HepG2 (cell line): Measurements from ENCODE around the gene RABGEF1. TPM values are rescaled to one million over a fixed set of nuclear protein-coding genes. Genes with fewer than 3 reads are reported as not detected.
"Not testable (repeated sequence)": the region's sequence is repeated elsewhere in the genome, so short reads cannot be mapped to it uniquely, and the experiment has no call there.

Experiments
- ATAC-seq: fragments of 200-7000 bp; cut with Tn5 transposase; 3 replicates; pipeline ENCODE4 v1.9.1; 2020; ENCODE audit warnings: mild to moderate bottlenecking, moderate library complexity
- BruUV-seq: library from RNA; stranded (reverse); fragments of 400-500 nt; replicated peaks from 2 replicates; lab custom pipeline; 2021; lab: Mats Ljungman, UMichigan
- CTCF ChIA-PET: fragments of 300-600 bp; formaldehyde crosslinking; extraction: SDS; loops from one replicate; lab custom pipeline; 2021; ENCODE audit warnings: low total read pairs, inconsistent platforms, low intra/inter-chr PET ratio; lab: Yijun Ruan, JAX
- POLR2A ChIA-PET: fragments of 350-600 bp; sonication (Branson Sonifier 250); formaldehyde crosslinking; loops from one replicate; lab custom pipeline; 2020; ENCODE audit warnings: antibody characterized with exemption, inconsistent platforms; lab: Yijun Ruan, JAX
- DNase-seq: peaks from one replicate; pipeline ENCODE4 v3.0.0-alpha.2; 2015; ENCODE audit warnings: low spot score
- FAIRE-seq: peaks from 3 replicates; lab custom pipeline; 2011; peaks lifted over from hg19 to GRCh38; lab: Jason Lieb, UNC
- H2AFZ ChIP-seq: one replicate; pipeline ENCODE4 v1.6.1; 2011; ENCODE audit warnings: low read length, inconsistent platforms
- H3K27ac ChIP-seq: fragments of 300-600 bp; 3 replicates; pipeline ENCODE4 v1.8.0; 2011; ENCODE audit warnings: mixed run types, mild to moderate bottlenecking, mixed read lengths, low read length, inconsistent platforms; ENCODE audit not compliant: insufficient read depth; ENCODE audit errors: extremely low read length
- H3K27me3 ChIP-seq, 2 experiments: fragments of 200-600 bp in 1 of 2; 2 replicates in 1 of 2; 3 replicates in 1 of 2; pipeline versions ENCODE4 v1.6.0 to v1.8.0; 2011; ENCODE audit warnings: low read length in 2 of 2, mild to moderate bottlenecking in 2 of 2, moderate library complexity in 2 of 2, inconsistent platforms in 1 of 2; ENCODE audit not compliant: insufficient read depth in 2 of 2, control insufficient read depth in 1 of 2
- H3K36me3 ChIP-seq, 2 experiments: fragments of 200-600 bp in 1 of 2; replicated peaks in 1 of 2; 2 replicates in 1 of 2; 3 replicates in 1 of 2; pipeline versions ENCODE4 v1.5.1 to v1.8.0; 2011; ENCODE audit warnings: low read length in 2 of 2, inconsistent platforms in 1 of 2; ENCODE audit not compliant: insufficient read depth in 2 of 2, control insufficient read depth in 1 of 2
- H3K4me1 ChIP-seq: 2 replicates; pipeline ENCODE4 v1.5.1; 2012; ENCODE audit warnings: low read length, inconsistent platforms; ENCODE audit not compliant: insufficient read depth
- H3K4me2 ChIP-seq: 2 replicates; pipeline ENCODE4 v1.6.0; 2011; ENCODE audit warnings: low read depth, low read length, inconsistent platforms
- H3K4me3 ChIP-seq, 3 experiments: fragments of 200-600 bp in 1 of 3; sonication (generic), shearing (Covaris generic) in 1 of 3; replicated peaks in 1 of 3; 2 replicates each; pipeline ENCODE4 v1.5.1; 2011 to 2016; ENCODE audit warnings: low read length in 3 of 3, inconsistent platforms in 2 of 3, low read depth in 2 of 3, mild to moderate bottlenecking in 2 of 3, control low read depth in 1 of 3, mixed read lengths in 1 of 3; ENCODE audit not compliant: insufficient read depth in 1 of 3
- H3K79me2 ChIP-seq: one replicate; pipeline ENCODE4 v1.6.1; 2011; ENCODE audit warnings: low read length, inconsistent platforms; ENCODE audit not compliant: insufficient read depth
- H3K9ac ChIP-seq: 2 replicates; pipeline ENCODE4 v1.6.0; 2011; ENCODE audit warnings: mild to moderate bottlenecking, low read depth, low read length, inconsistent platforms; ENCODE audit not compliant: insufficient read depth
- H3K9me3 ChIP-seq: 2 replicates; pipeline ENCODE4 v1.5.1; 2012; ENCODE audit warnings: mild to moderate bottlenecking, low read length
- H4K20me1 ChIP-seq: 2 replicates; pipeline ENCODE4 v1.6.0; 2011; ENCODE audit warnings: inconsistent platforms, mild to moderate bottlenecking, low read length, moderate library complexity; ENCODE audit not compliant: insufficient read depth
- CEBPG ChIP-seq: IDR thresholded peaks from 2 replicates; pipeline ENCODE4 v1.6.1; 2016
- DR1 ChIP-seq: sonication (generic); formaldehyde crosslinking; IDR thresholded peaks from 2 replicates; pipeline ENCODE4 v1.8.0; 2021; ENCODE audit warnings: mild to moderate bottlenecking, missing genetic modification reagents, inconsistent platforms
- WGBS: methylation state at CpG from one replicate; pipeline ENCODE4 v1.1.6; 2017; ENCODE audit warnings: low lambda C conversion rate; 5-methylcytosine and 5-hydroxymethylcytosine counted together
- in situ Hi-C: cut with HindIII; loops from 2 replicates; pipeline ENCODE4 v1.10.0; 2017; ENCODE audit warnings: low pct_unique_long_range_greater_than_20kb; ENCODE audit not compliant: extremely low pct_ligation_motif_present
- intact Hi-C: fragments of 100-400 bp; cut with micrococcal nuclease; formaldehyde crosslinking; loops from one replicate; pipeline ENCODE4 v1.10.0; 2022; ENCODE audit not compliant: unreplicated experiment
- polyA plus RNA-seq, 8 experiments: library from polyadenylated mRNA; depleted of rRNA in 3 of 8; stranded (reverse) in 7 of 8; unstranded in 1 of 8; fragments of >200 nt; fragmentation: Illumina TruSeq in 4 of 8; extraction: Trizol in 4 of 8; gene quantifications; 2 replicates each; pipeline versions ENCODE4 v1.2.1 to v1.2.3, GENCODE V29; 2011 to 2016; ENCODE audit warnings: low read depth in 4 of 8, missing spikeins in 1 of 8, mixed read lengths in 1 of 8; ENCODE audit not compliant: insufficient read depth in 1 of 8
- total RNA-seq, 5 experiments: library from RNA; depleted of rRNA; stranded (reverse); fragments of >200 nt; fragmentation: Illumina TruSeq; extraction: Trizol; gene quantifications; 2 replicates each; pipeline ENCODE4 v1.2.3, GENCODE V29; 2016; ENCODE audit warnings: low read depth in 1 of 5
- TF ChIP-seq, protein P1 (sequence below): IDR thresholded peaks from 2 replicates; pipeline ENCODE4 v1.6.1; 2016; ENCODE audit warnings: low read depth

Gene RABGEF1
- total and polyA plus RNA-seq, 2 of the 13 experiments (the other 11 are each of a cell fraction or from before 2014, with no cell fraction given): 22.7 to 35.3 TPM

DNA sequence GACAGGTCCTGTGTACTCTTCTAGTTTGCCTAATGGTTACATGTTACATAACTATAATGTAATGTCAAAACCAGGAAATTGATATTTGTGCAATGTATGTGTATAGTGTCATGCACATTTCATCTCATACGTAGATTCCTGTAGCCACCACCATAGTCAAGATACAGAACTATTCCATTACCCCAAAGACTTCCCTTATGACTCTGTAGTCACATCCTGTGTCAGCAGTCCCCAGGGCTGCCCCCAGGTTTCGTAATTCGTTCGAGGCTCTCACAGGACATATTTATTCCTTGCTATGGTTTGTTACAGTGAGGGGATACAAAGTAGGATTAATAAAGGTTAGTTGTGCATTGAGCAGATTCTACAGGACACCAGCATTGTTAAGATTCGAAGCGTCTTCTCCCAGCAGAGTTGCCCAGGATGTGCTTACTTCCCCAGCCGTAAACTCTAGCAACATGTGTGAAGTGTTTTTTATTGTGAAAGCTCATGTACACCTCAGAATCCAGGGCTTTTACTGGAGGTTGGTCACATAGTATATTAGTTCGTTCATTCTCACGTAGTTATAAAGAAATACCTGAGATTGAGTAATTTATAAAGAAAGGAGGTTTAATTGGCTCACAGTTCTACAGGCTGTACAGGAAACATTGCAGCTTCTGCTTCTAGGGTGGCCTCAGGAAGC lies 18.6 kb downstream of the RABGEF1 start:
- in situ Hi-C loops: no loop called here
- peaks cover 41% of the 10 kb centered on the region for H3K4me1 ChIP-seq
- H3K9me3 ChIP-seq: no peaks in the 10 kb centered on the region
- BruUV-seq: no TSS peak
- H3K4me3 ChIP-seq: no peak overlapping the region
- FAIRE-seq (no peak), DNase-seq (no peak), ATAC-seq (no peak; the same call in 2 of the 3 replicates)
- H3K4me2 ChIP-seq: no peak overlapping the region
- CTCF ChIA-PET: no interaction called here
- intact Hi-C loops: no loop called here
- H4K20me1 ChIP-seq: peaks cover 3% of the 10 kb centered on the region; the same call in 1 of the 2 replicates
- H3K79me2 ChIP-seq: peaks cover 87% of the 10 kb centered on the region
- H3K9ac ChIP-seq: no peak overlapping the region
- 90% methylated on average over 9 of the region's 9 CpGs for WGBS
- H3K36me3 ChIP-seq: peaks cover 0 to 2% of the 10 kb centered on the region in 2 experiments; a peak in 1 of 5 replicates
- TF ChIP-seq DR1: no peak
- TF ChIP-seq, protein P1, sequence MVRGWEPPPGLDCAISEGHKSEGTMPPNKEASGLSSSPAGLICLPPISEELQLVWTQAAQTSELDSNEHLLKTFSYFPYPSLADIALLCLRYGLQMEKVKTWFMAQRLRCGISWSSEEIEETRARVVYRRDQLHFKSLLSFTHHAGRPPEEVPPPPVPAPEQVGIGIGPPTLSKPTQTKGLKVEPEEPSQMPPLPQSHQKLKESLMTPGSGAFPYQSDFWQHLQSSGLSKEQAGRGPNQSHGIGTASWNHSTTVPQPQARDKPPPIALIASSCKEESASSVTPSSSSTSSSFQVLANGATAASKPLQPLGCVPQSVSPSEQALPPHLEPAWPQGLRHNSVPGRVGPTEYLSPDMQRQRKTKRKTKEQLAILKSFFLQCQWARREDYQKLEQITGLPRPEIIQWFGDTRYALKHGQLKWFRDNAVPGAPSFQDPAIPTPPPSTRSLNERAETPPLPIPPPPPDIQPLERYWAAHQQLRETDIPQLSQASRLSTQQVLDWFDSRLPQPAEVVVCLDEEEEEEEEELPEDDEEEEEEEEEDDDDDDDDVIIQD: peak; percentile 60; the same call in 1 of the 2 replicates
- TF ChIP-seq CEBPG: 0 out of 2 replicates have a peak, but pooled peaks have one; percentile 20
- no peak overlapping the region for H3K27ac ChIP-seq
- no peaks in the 10 kb centered on the region for H3K27me3 ChIP-seq
- H2AFZ ChIP-seq: no peak overlapping the region
- POLR2A ChIA-PET: interaction anchor here (1.2 kb wide), 1 partner anchor 15 kb away, joined by 3 read pairs; no protein-coding TSS in a partner anchor

DNA sequence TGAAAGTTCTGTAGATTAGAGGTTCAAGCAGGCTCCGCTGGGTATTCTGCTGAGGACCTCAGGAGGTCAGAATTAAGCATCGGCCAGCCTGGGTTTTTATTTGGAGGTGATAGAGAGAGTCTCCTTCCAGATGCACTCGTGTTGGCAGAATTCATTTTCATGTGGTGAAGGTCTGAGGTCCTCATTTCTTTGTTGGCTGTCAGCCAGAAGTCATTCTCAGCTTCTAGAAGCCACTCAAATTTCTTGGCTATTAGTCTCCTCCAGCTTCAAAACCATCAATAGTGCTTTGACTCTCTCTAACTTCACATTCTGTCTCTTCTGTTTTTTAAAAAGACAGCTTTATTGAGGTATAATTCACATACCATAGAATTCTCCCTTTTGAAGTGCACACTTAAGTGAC lies 22.6 kb downstream of the RABGEF1 start:
- POLR2A ChIA-PET: not testable (repeated sequence)

DNA sequence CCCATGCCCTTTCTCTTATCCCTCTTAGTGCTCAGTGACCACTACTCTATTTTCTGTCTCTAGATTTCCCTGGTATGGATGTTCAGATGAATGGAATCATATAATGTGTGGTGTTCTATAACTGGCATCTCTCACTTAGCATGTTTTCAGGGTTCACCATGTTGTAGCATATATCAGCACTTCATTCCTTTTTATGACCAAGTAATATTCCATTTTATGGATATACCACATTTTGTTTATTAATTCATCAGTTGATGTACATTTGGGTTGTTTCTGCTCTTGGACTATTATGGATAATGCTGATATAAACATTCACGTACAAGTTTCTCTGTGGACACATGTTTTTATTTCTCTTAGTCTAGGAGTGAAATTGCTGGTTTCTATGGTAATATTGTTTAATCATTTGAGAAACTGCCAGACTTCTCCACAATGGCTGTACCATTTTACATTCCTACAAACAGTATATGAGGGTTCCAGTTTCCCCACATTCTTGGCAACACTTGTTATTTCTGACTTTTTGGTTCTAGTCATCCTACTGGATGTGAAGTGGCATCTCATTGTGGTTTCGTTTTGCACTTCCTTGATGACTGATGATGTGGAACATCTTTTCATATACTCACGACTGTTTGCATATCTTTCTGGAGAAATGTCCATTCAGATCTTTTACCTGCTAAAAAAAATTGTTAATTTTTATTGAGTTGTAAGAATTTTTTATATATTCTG lies 23.3 kb downstream of the RABGEF1 start:
- H2AFZ ChIP-seq, FAIRE-seq, H3K9ac ChIP-seq, CTCF ChIA-PET, POLR2A ChIA-PET, in situ Hi-C loops, BruUV-seq, H3K36me3 ChIP-seq, H3K27ac ChIP-seq, DNase-seq, intact Hi-C loops, H3K4me3 ChIP-seq, H3K27me3 ChIP-seq, H3K4me2 ChIP-seq, H4K20me1 ChIP-seq, ATAC-seq, H3K9me3 ChIP-seq: not testable (repeated sequence)
- H3K4me1 ChIP-seq: peaks cover 11% of the 10 kb centered on the region
- H3K79me2 ChIP-seq: peaks cover 82% of the 10 kb centered on the region
- 94% methylated on average over 3 of the region's 3 CpGs for WGBS

More for the DNA sequence above, 22.6 kb downstream of the RABGEF1 start:
- H3K9ac ChIP-seq, intact Hi-C loops, in situ Hi-C loops, H3K36me3 ChIP-seq, BruUV-seq, CTCF ChIA-PET, H3K4me2 ChIP-seq, H3K27ac ChIP-seq, ATAC-seq, H3K27me3 ChIP-seq, DNase-seq, H3K9me3 ChIP-seq, H3K4me3 ChIP-seq, FAIRE-seq, H4K20me1 ChIP-seq, H2AFZ ChIP-seq: not testable (repeated sequence)
- WGBS: 96% methylated on average over 3 of the region's 3 CpGs
- peaks cover 17% of the 10 kb centered on the region for H3K4me1 ChIP-seq
- H3K79me2 ChIP-seq: peaks cover 84% of the 10 kb centered on the region
